Keratinocyte (primary cell): ENCODE results near the gene HMGCS1. TPM values are rescaled to one million over a fixed set of nuclear protein-coding genes. Genes with fewer than 3 reads are reported as not detected.

Experiments
- DNase-seq: peaks from one replicate; pipeline ENCODE4 v3.0.0-alpha.2; 2011; ENCODE audit warnings: low read depth, missing footprints, low spot score
- FAIRE-seq: peaks from 2 replicates; lab custom pipeline; 2011; peaks lifted over from hg19 to GRCh38; lab: Jason Lieb, UNC
- H2AFZ ChIP-seq: 2 replicates; pipeline ENCODE4 v1.6.0; 2012; ENCODE audit warnings: low read length, control low read depth, inconsistent platforms; ENCODE audit not compliant: control insufficient read depth
- H3K27ac ChIP-seq: 2 replicates; pipeline ENCODE4 v1.5.1; 2011; ENCODE audit warnings: low read length; ENCODE audit not compliant: control insufficient read depth, insufficient read depth
- H3K27me3 ChIP-seq: 3 replicates; pipeline ENCODE4 v1.6.0; 2011; ENCODE audit warnings: low read length; ENCODE audit not compliant: control insufficient read depth, insufficient read depth; ENCODE audit errors: extremely low read depth
- H3K36me3 ChIP-seq, 2 experiments: 2 replicates in 1 of 2; 3 replicates in 1 of 2; pipeline ENCODE4 v1.5.1; 2011; ENCODE audit warnings: low read length in 2 of 2, mild to moderate bottlenecking in 1 of 2; ENCODE audit not compliant: control insufficient read depth in 2 of 2, insufficient read depth in 2 of 2; ENCODE audit errors: extremely low read depth in 1 of 2
- H3K4me1 ChIP-seq: 3 replicates; pipeline ENCODE4 v1.5.1; 2011; ENCODE audit warnings: low read length; ENCODE audit not compliant: control insufficient read depth, insufficient read depth; ENCODE audit errors: extremely low read depth
- H3K4me2 ChIP-seq: 3 replicates; pipeline ENCODE4 v1.6.0; 2011; ENCODE audit warnings: low read depth, low read length; ENCODE audit not compliant: control insufficient read depth, insufficient read depth; ENCODE audit errors: extremely low read depth
- H3K4me3 ChIP-seq, 3 experiments: fragments of 200-600 bp in 1 of 3; sonication (generic) in 1 of 3; 2 replicates in 2 of 3; 3 replicates in 1 of 3; pipeline ENCODE4 v1.5.1; 2011 to 2016; ENCODE audit warnings: low read length in 3 of 3, mild to moderate bottlenecking in 3 of 3, control low read depth in 2 of 3, inconsistent platforms in 1 of 3, low read depth in 1 of 3, mixed read lengths in 1 of 3, mixed run types in 1 of 3, moderate library complexity in 1 of 3; ENCODE audit not compliant: control insufficient read depth in 2 of 3, insufficient read depth in 2 of 3; ENCODE audit errors: extremely low read depth in 1 of 3
- H3K79me2 ChIP-seq: 2 replicates; pipeline ENCODE4 v1.6.0; 2012; ENCODE audit warnings: low read length; ENCODE audit not compliant: control insufficient read depth, insufficient read depth
- H3K9ac ChIP-seq: 3 replicates; pipeline ENCODE4 v1.6.0; 2011; ENCODE audit warnings: low read length; ENCODE audit not compliant: control insufficient read depth, insufficient read depth; ENCODE audit errors: extremely low read depth
- H3K9me1 ChIP-seq: 3 replicates; pipeline ENCODE4 v1.6.0; 2011; ENCODE audit warnings: low read length; ENCODE audit not compliant: control insufficient read depth, insufficient read depth; ENCODE audit errors: extremely low read depth
- H3K9me3 ChIP-seq: 2 replicates; pipeline ENCODE4 v1.5.1; 2012; ENCODE audit warnings: low read depth, low read length; ENCODE audit not compliant: control insufficient read depth
- H4K20me1 ChIP-seq: 3 replicates; pipeline ENCODE4 v1.6.0; 2011; ENCODE audit warnings: low read length; ENCODE audit not compliant: control insufficient read depth, insufficient read depth; ENCODE audit errors: extremely low read depth
- CTCF ChIP-seq, 3 experiments: IDR thresholded peaks in 1 of 3; conservative IDR thresholded peaks in 1 of 3; optimal IDR thresholded peaks in 1 of 3; 2 replicates in 2 of 3; 3 replicates in 1 of 3; pipeline versions ENCODE3 to v1.5.1; 2011; ENCODE audit warnings: low read length in 3 of 3, mild to moderate bottlenecking in 3 of 3, moderate library complexity in 2 of 3, control low read depth in 1 of 3, inconsistent platforms in 1 of 3; ENCODE audit not compliant: insufficient read depth in 2 of 3; ENCODE audit errors: extremely low read depth in 1 of 3
- EZH2 ChIP-seq: IDR thresholded peaks from one replicate; pipeline ENCODE4 v1.6.1; 2012; ENCODE audit warnings: inconsistent platforms, mild to moderate bottlenecking, low read length, moderate library complexity
- dilution Hi-C: fragments of 300-500 bp; cut with MboI; formaldehyde crosslinking; loops from one replicate; pipeline ENCODE4 v1.7.0; 2020; ENCODE audit warnings: low sequenced_read_pairs; ENCODE audit not compliant: extremely low pct_ligation_motif_present
- polyA plus RNA-seq, 5 experiments: library from polyadenylated mRNA; depleted of rRNA in 3 of 5; stranded (reverse) in 3 of 5; stranded (forward) in 1 of 5; unstranded in 1 of 5; fragments of >200 nt; gene quantifications; 1 replicate in 1 of 5; 2 replicates in 3 of 5; 3 replicates in 1 of 5; pipeline versions ENCODE4 v1.2.1 to v1.2.3, GENCODE V29; 2011 to 2012; ENCODE audit warnings: missing spikeins in 2 of 5, low read depth in 1 of 5, low replicate concordance in 1 of 5

The HMGCS1 gene
- polyA plus RNA-seq, 1 donor (not counting 4 experiments of a cell fraction or from before 2014, with no cell fraction given) = 512 TPM

DNA sequence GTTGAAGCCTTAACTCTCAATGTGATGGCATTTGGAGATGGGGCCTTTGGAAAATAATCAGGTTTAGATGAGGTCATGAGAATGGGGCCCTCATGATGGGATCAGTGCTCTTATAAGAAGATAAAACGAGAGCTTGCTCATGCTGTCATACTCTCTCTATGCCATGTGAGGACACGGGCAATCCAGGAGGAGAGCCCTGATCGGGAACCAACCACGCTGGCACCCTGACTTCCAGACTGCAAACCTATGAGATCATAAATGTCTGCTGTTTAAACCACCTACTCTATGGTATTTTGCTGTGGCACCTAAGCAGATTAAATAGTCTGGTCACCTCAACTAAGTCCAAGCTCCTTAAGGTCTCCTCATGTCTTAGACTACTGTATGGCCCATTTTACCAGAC is 10.0 kb downstream of the HMGCS1 start:
- Histone ChIP-seq H3K9ac (no peak overlapping the region), H3K9me3 (no peaks in the 10 kb centered on the region), H3K4me2 (no peak overlapping the region), H2AFZ (no peak overlapping the region), H3K27ac (no peak overlapping the region), H3K27me3 (no peaks in the 10 kb centered on the region), H3K4me1 (peaks cover 13% of the 10 kb centered on the region), H3K9me1 (no peaks in the 10 kb centered on the region), H3K79me2 (peaks cover 85% of the 10 kb centered on the region), H3K4me3 (no peak overlapping the region), H3K36me3 (peaks cover 19 to 43% of the 10 kb centered on the region in 2 experiments), H4K20me1 (peaks cover 47% of the 10 kb centered on the region)
- TF ChIP-seq EZH2 = no peak
- TF ChIP-seq CTCF (optimal IDR thresholded peaks at IDR 0.05 in 1 of 3, IDR thresholded peaks at IDR 0.05 in 1 of 3, conservative IDR thresholded peaks at IDR 0.05 in 1 of 3; ENCODE audit: extremely low read depth in 1 of 3, insufficient read depth in 2 of 3, low read length in 3 of 3) = no peak
- dilution Hi-C loops = no loop called here
- FAIRE-seq (no peak), DNase-seq (no peak)

DNA sequence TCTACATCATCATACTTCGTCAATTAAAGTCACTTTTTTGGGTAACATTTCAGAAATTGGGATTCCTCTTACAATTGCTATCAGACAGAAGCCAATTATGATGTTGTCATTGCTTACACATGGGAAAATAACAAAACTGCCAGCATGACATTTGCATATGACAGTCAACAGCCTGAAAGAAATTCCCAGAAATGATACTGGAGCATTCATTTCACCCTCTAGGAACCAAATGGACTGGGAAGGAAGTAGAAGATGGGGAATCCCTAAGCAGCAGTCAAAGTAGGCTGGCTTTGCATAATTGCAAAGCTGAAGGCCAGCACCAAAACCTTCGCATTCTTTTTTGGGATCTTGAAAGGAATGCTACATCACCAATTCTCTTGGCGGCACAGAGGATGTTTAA is 10.7 kb downstream of the HMGCS1 start:
- Histone ChIP-seq H4K20me1 (peaks cover 47% of the 10 kb centered on the region), H3K4me3 (no peak overlapping the region), H3K27me3 (no peaks in the 10 kb centered on the region), H2AFZ (no peak overlapping the region), H3K9ac (no peak overlapping the region), H3K79me2 (peaks cover 78% of the 10 kb centered on the region), H3K4me1 (peaks cover 13% of the 10 kb centered on the region), H3K9me3 (no peaks in the 10 kb centered on the region), H3K4me2 (no peak overlapping the region), H3K9me1 (no peaks in the 10 kb centered on the region), H3K36me3 (peaks cover 22 to 43% of the 10 kb centered on the region in 2 experiments), H3K27ac (no peak overlapping the region)
- dilution Hi-C loops = no loop called here
- TF ChIP-seq EZH2 (no peak), CTCF (optimal IDR thresholded peaks at IDR 0.05 in 1 of 3, IDR thresholded peaks at IDR 0.05 in 1 of 3, conservative IDR thresholded peaks at IDR 0.05 in 1 of 3; ENCODE audit: extremely low read depth in 1 of 3, insufficient read depth in 2 of 3, low read length in 3 of 3) (no peak)
- DNase-seq (no peak), FAIRE-seq (no peak)
